ENCODE data around the gene GPR37L1.

GRCh38 chr1:202075389-202075788 lies 47.3 kb upstream of the GPR37L1 start:
- TF ChIP-seq, protein P1, sequence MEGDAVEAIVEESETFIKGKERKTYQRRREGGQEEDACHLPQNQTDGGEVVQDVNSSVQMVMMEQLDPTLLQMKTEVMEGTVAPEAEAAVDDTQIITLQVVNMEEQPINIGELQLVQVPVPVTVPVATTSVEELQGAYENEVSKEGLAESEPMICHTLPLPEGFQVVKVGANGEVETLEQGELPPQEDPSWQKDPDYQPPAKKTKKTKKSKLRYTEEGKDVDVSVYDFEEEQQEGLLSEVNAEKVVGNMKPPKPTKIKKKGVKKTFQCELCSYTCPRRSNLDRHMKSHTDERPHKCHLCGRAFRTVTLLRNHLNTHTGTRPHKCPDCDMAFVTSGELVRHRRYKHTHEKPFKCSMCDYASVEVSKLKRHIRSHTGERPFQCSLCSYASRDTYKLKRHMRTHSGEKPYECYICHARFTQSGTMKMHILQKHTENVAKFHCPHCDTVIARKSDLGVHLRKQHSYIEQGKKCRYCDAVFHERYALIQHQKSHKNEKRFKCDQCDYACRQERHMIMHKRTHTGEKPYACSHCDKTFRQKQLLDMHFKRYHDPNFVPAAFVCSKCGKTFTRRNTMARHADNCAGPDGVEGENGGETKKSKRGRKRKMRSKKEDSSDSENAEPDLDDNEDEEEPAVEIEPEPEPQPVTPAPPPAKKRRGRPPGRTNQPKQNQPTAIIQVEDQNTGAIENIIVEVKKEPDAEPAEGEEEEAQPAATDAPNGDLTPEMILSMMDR (IDR thresholded peaks at IDR 0.05; ENCODE audit: low read depth, low read length, missing input control): no peak
- TF ChIP-seq REST (IDR thresholded peaks at IDR 0.05): no peak
- TF ChIP-seq ATF3 (IDR thresholded peaks at IDR 0.05): no peak
- no peak for TF ChIP-seq NR2F2 (IDR thresholded peaks at IDR 0.05)
- no peak for TF ChIP-seq ZBTB33 (IDR thresholded peaks at IDR 0.05)
- TF ChIP-seq YY1 (IDR thresholded peaks at IDR 0.05): no peak
- no peak for TF ChIP-seq GABPA (IDR thresholded peaks at IDR 0.05 in 1 of 2, conservative IDR thresholded peaks at IDR 0.05 in 1 of 2)
- TF ChIP-seq SP1 (IDR thresholded peaks at IDR 0.05): no peak
- TF ChIP-seq JUND (IDR thresholded peaks at IDR 0.05): no peak
- TF ChIP-seq TAF1 (conservative IDR thresholded peaks at IDR 0.05): no peak
- no peak for TF ChIP-seq RXRA (IDR thresholded peaks at IDR 0.05)
- TF ChIP-seq, protein P2, sequence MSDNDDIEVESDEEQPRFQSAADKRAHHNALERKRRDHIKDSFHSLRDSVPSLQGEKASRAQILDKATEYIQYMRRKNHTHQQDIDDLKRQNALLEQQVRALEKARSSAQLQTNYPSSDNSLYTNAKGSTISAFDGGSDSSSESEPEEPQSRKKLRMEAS (IDR thresholded peaks at IDR 0.05): no peak
